Measurements from ENCODE around the gene TMEM215. TPM values are rescaled to one million over a fixed set of nuclear protein-coding genes. Genes with fewer than 3 reads are reported as not detected.

The TMEM215 gene
- total RNA-seq, result not detected in 2 replicates

GRCh38 chr9:32783168-32783891 lies at the start of gene TMEM215:
Gene TMEM215, plus strand, starts transcription at chr9:32783540. Its CDS starts 644 bp downstream, at chr9:32784184.

Other genes starting within 250 kb of the TMEM215 start
- gene SMIM27, start 231.2 kb upstream of the TMEM215 start, total RNA-seq, result 1.4 and 1.6 TPM in 2 replicates
- 42.6 and 55.4 TPM in 2 replicates for gene TOPORS, start 231.0 kb upstream of the TMEM215 start, total RNA-seq
- 14.3 and 14.7 TPM in 2 replicates for gene NDUFB6, start 210.4 kb upstream of the TMEM215 start, total RNA-seq
- under 0.01 TPM in 2 replicates for gene TAF1L, start 147.9 kb upstream of the TMEM215 start, total RNA-seq
- 63.0 and 83.0 TPM in 2 replicates for gene APTX, start 218.1 kb downstream of the TMEM215 start, total RNA-seq
- gene DNAJA1, start 241.7 kb downstream of the TMEM215 start, total RNA-seq, result 25.6 and 101 TPM in 2 replicates